Activated gamma-delta T cell (primary cell): ENCODE results near the gene AACS.

Experiments
- DNase-seq: peaks from one replicate; lab custom pipeline; 2025; lab: John Stamatoyannopoulos, UW

AACS gene

DNA sequence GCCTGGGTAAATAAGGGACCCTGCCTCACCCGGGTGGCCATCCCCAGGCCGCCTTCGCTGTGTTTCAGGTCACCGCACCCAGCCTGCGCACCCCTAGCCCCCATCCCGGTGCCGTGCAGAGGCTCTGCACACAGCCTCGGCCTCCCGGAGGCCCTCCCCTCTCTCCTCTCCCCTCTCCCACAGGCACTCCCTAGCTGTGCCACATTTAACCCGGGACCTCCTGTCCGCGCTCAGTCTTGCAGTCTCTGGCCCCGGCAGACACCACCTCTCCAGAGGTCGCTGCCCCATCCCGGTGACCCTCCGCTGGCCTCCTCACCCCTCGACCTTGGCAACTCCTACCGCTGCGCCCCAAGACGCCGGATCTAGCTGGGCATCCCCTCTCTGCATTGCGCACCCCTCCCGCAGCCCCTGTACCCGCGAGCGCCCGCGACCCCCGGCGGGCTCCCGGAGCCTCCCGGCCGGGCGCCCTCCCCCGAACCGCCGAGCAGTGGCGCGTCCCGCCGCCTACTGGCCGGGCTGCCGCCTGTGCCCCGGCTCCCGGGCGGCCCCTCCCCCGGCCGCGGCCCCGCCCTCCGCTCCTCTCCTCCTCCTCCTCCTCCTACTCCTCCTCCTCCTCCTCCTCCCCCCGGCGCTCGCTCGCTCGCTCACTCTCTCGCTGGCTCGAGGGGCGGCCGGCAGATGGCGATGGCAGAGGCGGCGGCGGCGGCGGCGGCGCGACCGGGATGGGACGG lies 120.7 kb downstream of the AACS start, which contains the start of gene TMEM132B:
TSS of gene TMEM132B (plus strand) at position 647 of the 731 bp plus-strand sequence.
- DNase-seq, result no peak

DNA sequence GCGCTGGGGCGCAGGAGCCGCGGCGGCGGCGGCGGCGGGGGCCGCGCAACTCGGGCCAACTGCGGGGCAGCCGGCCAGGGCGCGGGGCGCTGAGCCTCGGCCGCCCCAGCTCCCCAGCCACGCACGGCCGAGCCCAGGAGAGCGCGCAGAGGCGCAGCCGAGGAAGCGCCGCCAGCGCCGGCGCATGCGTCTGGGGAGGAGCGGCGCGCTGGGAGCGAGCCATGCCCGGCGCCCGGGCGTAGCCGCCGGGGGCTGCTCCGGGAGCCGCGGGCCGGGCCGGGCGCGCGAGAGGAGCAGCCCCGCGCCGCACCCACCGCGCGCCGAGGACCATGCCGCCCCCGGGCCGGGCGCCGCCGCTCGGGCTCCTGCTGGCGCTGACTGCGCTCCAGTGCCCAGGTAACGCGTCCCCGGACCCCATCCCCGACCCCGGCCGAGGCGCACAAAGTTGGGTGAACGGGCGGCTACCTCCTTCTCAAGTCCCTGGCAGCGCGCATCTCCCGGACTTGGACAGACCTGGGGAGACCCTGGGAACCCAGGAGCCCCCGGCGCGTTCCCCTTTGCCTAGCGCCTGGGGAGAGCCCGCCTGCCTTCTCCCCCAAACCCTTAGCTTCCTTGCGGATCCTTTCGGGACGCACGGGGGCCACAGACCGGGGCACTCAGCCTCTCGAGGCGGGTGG lies 121.4 kb downstream of the AACS start:
- DNase-seq, result no peak

DNA sequence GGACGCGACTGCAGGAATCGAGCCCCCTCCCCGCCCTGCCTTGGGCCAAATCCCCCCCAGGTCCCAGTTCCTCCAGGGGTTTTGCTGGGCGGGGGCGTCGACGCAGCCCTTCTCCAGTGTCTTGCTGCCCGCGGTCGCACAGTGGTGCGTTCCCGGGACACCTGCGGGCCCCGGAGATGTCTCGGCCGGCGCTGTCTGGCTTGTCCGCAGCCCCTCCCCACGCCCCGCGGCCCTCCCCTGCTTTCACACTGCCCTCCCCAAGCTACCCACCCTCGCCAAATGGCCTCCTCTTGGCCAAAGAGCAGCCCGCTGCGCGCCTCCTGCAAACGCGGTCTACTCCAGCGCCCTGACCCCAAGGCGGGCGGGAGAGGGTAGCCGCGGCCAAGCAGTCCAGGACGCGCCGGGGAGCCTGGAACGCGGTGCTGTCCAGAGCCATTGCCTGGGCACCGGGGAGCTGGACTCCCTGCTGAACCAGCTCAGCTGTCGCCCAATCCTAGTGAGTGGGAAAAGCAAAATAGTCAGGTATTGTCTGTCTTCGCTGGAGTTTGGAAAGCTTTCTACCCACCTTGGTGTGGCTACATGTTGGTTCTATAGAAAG lies 122.0 kb downstream of the AACS start:
- no peak for DNase-seq

DNA sequence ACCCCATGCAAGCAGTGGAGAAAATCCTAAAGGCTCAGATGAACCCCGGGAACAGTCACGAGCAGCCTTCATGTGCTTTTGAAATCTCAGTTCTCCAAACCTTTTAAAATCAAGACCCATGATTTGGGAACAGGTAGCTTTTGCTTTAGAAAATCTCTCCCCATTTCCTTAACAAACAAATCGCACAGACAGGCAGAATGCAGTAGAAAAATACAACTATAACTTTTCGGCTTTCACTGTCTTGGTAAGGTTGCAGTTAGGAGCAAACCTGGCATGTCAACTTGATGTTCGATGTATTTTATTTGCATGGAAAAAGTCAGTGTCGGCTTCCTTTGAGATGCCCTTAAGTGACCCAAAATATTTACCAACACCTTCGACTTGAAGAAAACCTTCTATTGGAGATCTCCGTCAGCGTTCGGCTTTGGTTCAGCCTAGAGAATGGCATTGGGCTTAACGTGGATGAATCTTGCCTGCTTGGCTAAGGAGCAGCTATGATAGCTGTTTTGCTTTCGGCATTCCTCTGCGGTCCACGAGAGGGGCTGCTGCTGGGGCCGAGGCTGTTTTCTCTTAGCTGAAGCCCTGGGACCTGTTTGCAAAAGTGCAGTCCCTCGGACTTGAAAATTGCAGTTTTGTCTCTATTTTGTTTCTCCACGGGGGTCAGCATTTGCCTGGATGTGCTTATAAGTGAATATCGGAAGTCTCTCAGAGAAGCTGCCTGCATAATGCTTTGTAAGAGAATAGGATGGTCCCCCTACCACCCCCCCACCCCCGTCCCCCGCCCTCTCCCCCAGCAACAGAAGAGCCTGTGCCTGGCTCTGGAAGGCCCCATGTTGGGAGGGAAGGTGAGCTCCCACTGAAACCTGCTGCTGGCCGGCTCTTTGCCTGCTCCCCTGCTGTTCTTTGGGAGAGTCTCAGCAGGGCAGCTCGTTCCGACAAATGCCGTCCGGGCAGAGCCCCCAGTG lies 122.8 kb downstream of the AACS start:
- DNase-seq, result no peak

DNA sequence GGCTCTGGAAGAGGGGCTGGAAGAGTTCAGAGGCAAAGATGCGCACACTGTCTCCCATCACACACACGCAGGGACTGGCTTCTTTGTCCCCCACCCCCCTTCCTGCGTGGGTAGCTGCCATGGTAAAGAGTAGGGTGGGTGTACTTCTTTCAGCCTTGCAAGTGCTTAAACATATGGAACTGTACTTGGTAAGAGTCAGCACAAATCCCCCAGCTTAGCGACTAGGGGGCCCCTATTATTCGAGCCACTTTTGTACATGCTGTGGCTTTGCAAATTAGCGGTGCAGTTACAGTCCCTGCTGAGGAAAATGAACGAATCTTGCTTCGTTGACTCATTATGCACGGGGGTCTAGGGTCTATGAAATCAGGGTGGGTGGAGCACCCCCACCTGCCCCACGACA lies 123.8 kb downstream of the AACS start:
- DNase-seq, result no peak

DNA sequence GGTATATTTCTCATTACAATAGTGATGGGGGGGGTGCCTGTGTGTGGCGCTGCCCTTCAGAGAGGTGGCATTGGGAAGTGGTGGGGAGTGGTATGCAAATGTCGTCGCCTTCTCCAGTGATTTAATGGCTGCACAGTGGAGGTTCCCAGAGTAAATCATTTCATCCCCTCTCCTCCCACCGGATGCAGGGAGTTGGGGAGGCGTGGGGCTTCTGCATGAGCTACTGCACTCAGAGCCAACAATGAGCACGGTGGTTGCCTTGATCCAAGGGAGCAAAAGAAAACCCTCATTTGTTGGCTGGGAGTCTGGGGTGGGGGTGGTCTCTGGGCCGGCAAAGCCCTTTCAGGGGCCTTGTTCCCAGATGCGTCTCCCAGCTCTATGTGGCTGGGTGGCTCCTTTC lies 124.3 kb downstream of the AACS start:
- DNase-seq, result no peak

DNA sequence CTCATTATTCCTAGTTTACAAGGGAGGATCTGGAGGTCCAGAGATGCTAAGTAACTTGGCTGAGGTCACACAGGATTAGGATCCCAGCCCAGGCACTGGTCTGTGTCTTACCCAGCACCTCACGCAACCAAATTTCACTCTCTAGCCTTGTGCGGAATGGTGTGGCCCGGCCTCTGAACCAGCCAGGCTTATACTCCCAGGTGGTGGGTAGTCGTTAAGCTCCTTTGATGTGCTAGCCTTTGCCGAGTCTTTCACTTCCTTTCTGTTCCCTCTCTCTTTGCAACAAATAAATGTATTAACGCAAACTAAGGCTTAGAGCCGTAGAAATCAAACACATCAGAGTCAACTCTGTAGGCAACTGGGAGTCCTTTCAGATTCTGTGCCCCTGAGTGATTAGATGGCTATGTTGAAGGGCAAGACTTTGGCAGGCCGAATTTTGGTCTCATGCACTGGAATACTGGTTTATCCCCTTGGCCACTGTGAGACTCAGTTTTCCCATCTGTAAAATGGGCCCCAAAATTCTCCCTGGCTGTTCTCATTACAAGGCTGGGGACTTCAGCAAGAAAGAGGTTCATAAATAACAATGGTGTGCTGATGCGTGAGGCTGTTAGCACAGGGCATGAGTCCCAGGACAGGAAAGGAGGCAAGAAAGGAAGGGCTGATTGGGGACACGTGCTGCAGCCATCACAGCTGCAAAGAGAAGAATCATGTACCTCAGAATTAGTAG lies 126.3 kb downstream of the AACS start:
- DNase-seq, result no peak

DNA sequence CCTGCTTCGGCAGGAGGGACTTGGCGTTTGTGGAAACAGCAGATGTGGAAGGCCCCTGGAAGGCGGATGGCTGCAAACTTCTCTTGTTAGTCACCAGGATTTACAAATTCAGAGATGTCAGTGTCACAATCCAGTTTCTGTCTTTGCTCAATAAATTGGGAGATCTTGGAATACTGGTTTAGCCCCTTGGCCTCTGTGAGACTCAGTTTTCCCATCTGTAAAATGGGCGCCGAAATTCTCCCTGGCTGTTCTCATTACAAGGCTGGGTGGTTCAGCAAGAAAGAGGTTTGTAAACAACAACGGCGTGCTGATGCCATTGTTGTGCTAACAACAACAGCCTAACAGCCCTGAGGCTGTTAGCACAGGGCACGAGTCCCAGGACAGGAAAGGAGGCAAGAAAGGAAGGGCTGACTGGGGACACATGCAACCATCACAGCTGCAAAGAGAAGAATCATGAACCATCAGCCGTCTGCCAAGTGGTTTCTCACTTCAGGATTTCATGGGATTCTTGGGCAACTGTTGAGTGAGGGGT lies 127.5 kb downstream of the AACS start:
- DNase-seq, result no peak
